B cell (primary cell): ENCODE data around the gene LAYN. TPM values are rescaled to one million over a fixed set of nuclear protein-coding genes. Genes with fewer than 3 reads are reported as not detected.

Source experiments
- ATAC-seq: fragments of 200-7000 bp; cut with Tn5 transposase; one replicate; pipeline ENCODE4 v1.10.0; 2021; ENCODE audit warnings: low read depth, mild to moderate bottlenecking, moderate number of reproducible peaks, moderate library complexity
- CTCF ChIA-PET: fragments of 350-600 bp; sonication (Branson Sonifier 250); formaldehyde crosslinking; loops from one replicate; lab custom pipeline; 2021; ENCODE audit warnings: antibody characterized with exemption, inconsistent platforms; lab: Charles Lee
- POLR2A ChIA-PET: fragments of 350-600 bp; sonication (Branson Sonifier 250); formaldehyde crosslinking; loops from one replicate; lab custom pipeline; 2021; ENCODE audit warnings: antibody characterized with exemption; lab: Charles Lee
- DNase-seq: peaks from one replicate; pipeline ENCODE4 v3.0.0; 2013
- H2AFZ ChIP-seq: 2 replicates; pipeline ENCODE4 v1.6.1; 2012; ENCODE audit warnings: mild to moderate bottlenecking, low read depth, low read length; ENCODE audit not compliant: insufficient read depth, poor library complexity, severe bottlenecking
- H3K27ac ChIP-seq, 2 donors: 1 replicate in 1 of 2; 2 replicates in 1 of 2; pipeline ENCODE4 v1.5.1; 2012 to 2013; ENCODE audit warnings: low read length in 2 of 2, mild to moderate bottlenecking in 2 of 2, moderate library complexity in 1 of 2
- H3K27me3 ChIP-seq, 4 experiments: fragments of 200-600 bp in 1 of 4; sonication (generic) in 1 of 4; replicated peaks in 1 of 4; 1 replicate in 2 of 4; 2 replicates in 2 of 4; pipeline versions ENCODE4 v1.6.1 to v1.7.0; 2013 to 2016; ENCODE audit warnings: low read length in 3 of 4, mild to moderate bottlenecking in 2 of 4, mixed read lengths in 1 of 4, moderate library complexity in 1 of 4; ENCODE audit not compliant: insufficient read depth in 4 of 4, control insufficient read depth in 3 of 4; ENCODE audit errors: control extremely low read depth in 1 of 4
- H3K36me3 ChIP-seq, 2 experiments: replicated peaks in 1 of 2; 1 replicate in 1 of 2; 2 replicates in 1 of 2; pipeline versions ENCODE4 v1.6.1 to v1.7.1; 2013; ENCODE audit warnings: low read length in 1 of 2; ENCODE audit not compliant: insufficient read depth in 2 of 2, control insufficient read depth in 1 of 2; ENCODE audit errors: control extremely low read depth in 1 of 2, extremely low read depth in 1 of 2
- H3K4me1 ChIP-seq, 2 donors: fragments of 200-600 bp in 1 of 2; sonication (generic) in 1 of 2; 1 replicate in 1 of 2; 2 replicates in 1 of 2; pipeline versions ENCODE4 v1.5.1 to v1.6.1; 2013 to 2017; ENCODE audit warnings: low read length in 2 of 2; ENCODE audit not compliant: control insufficient read depth in 2 of 2, insufficient read depth in 2 of 2
- H3K4me2 ChIP-seq: replicated peaks from 2 replicates; pipeline ENCODE3; 2012; ENCODE audit warnings: mild to moderate bottlenecking, low read depth, low read length; ENCODE audit not compliant: poor library complexity, severe bottlenecking
- H3K4me3 ChIP-seq, 5 experiments: fragments of 200-600 bp in 1 of 5; sonication (generic) in 1 of 5; 1 replicate in 3 of 5; 2 replicates in 2 of 5; pipeline versions ENCODE4 v1.5.1 to v1.7.0; 2011 to 2016; ENCODE audit warnings: low read length in 4 of 5, mild to moderate bottlenecking in 4 of 5, low read depth in 2 of 5, control low read depth in 1 of 5, moderate library complexity in 1 of 5; ENCODE audit not compliant: insufficient read depth in 1 of 5; ENCODE audit errors: control extremely low read depth in 1 of 5, extremely low read depth in 1 of 5
- H3K79me2 ChIP-seq: fragments of 200-600 bp; sonication (generic); one replicate; pipeline ENCODE4 v1.6.0; 2016; ENCODE audit warnings: low read length; ENCODE audit not compliant: control insufficient read depth, insufficient read depth
- H3K9ac ChIP-seq: fragments of 200-600 bp; sonication (generic); 2 replicates; pipeline ENCODE4 v1.6.1; 2017; ENCODE audit warnings: mild to moderate bottlenecking, low read length, moderate library complexity
- H3K9me3 ChIP-seq, 3 donors: one replicate each; pipeline versions ENCODE4 v1.6.1 to v1.7.1; 2013; ENCODE audit warnings: low read length in 2 of 3; ENCODE audit not compliant: control insufficient read depth in 2 of 3, insufficient read depth in 1 of 3; ENCODE audit errors: control extremely low read depth in 1 of 3
- H4K20me1 ChIP-seq: 2 replicates; pipeline ENCODE4 v1.6.0; 2012; ENCODE audit warnings: mild to moderate bottlenecking, low read length; ENCODE audit not compliant: insufficient read depth, control insufficient read depth, poor library complexity, severe bottlenecking
- H3K27ac Mint-ChIP-seq: one replicate; pipeline ENCODE4 v1.8.0; 2021; ENCODE audit warnings: mixed read lengths
- H3K27me3 Mint-ChIP-seq: one replicate; pipeline ENCODE4 v1.8.0; 2021; ENCODE audit warnings: mixed read lengths
- H3K4me1 Mint-ChIP-seq: one replicate; pipeline ENCODE4 v1.8.0; 2021; ENCODE audit warnings: mixed read lengths
- H3K4me3 Mint-ChIP-seq: one replicate; pipeline ENCODE4 v1.8.0; 2021; ENCODE audit warnings: mixed read lengths
- H3K9me3 Mint-ChIP-seq: one replicate; pipeline ENCODE4 v1.8.0; 2022; ENCODE audit warnings: mixed read lengths; ENCODE audit not compliant: insufficient read depth
- EZH2 ChIP-seq: IDR thresholded peaks from 2 replicates; pipeline ENCODE4 v1.6.1; 2012; ENCODE audit warnings: borderline replicate concordance, low read depth, mild to moderate bottlenecking, moderate library complexity, low read length; ENCODE audit not compliant: insufficient read depth, poor library complexity, severe bottlenecking
- WGBS: methylation state at CpG from one replicate; pipeline ENCODE4 v1.1.5; 2013; ENCODE audit warnings: missing lambda C conversion rate; ENCODE audit not compliant: insufficient coverage; 5-methylcytosine and 5-hydroxymethylcytosine counted together
- intact Hi-C: fragments of 100-400 bp; cut with micrococcal nuclease; formaldehyde crosslinking; loops from one replicate; pipeline ENCODE4 v1.10.0; 2022
- polyA plus RNA-seq: library from polyadenylated mRNA; depleted of rRNA; stranded (reverse); fragments of >200 nt; gene quantifications from 2 replicates; pipeline ENCODE4 v1.2.3, GENCODE V29; 2012
- total RNA-seq, 2 donors: library from RNA; stranded (reverse); fragments of 120-200 nt in 1 of 2; gene quantifications; 1 replicate in 1 of 2; 2 replicates in 1 of 2; pipeline versions ENCODE4 v1.2.3 to v1.2.4, GENCODE V29; 2013 to 2022
- TF ChIP-seq, protein P1 (sequence below): fragments of 200-600 bp; IDR thresholded peaks from one replicate; pipeline ENCODE4 v1.8.0; 2022; ENCODE audit warnings: antibody characterized with exemption, mild to moderate bottlenecking

The LAYN gene
- total and polyA plus RNA-seq, 2 donors (not counting 1 experiment from before 2014, with no cell fraction given): not detected

GRCh38 chr11:111537336-111537860 is 3.1 kb upstream of the LAYN start:
- peaks cover 20 to 28% of the 10 kb centered on the region in 2 donors for H3K4me1 ChIP-seq
- H3K27me3 ChIP-seq: peaks cover 0 to 48% (median 41%) of the 10 kb centered on the region in 4 experiments
- H3K9me3 ChIP-seq: peaks cover 0 to 7% (median 0%) of the 10 kb centered on the region in 3 donors
- intact Hi-C loops: no loop called here
- H2AFZ ChIP-seq: no peak overlapping the region
- Mint-ChIP-seq H3K27me3 (peaks cover 74% of the 10 kb centered on the region), H3K4me1 (peaks cover 11% of the 10 kb centered on the region), H3K4me3 (no peak overlapping the region), H3K27ac (no peak overlapping the region), H3K9me3 (no peaks in the 10 kb centered on the region)
- POLR2A ChIA-PET: no interaction called here
- no peaks in the 10 kb centered on the region for H4K20me1 ChIP-seq
- H3K4me3 ChIP-seq: no peak overlapping the region
- no peak for DNase-seq
- CTCF ChIA-PET: no interaction called here
- H3K27ac ChIP-seq: no peak overlapping the region
- no peaks in the 10 kb centered on the region for H3K36me3 ChIP-seq
- no peak overlapping the region for H3K4me2 ChIP-seq
- no peak overlapping the region for H3K9ac ChIP-seq
- no peak for ATAC-seq
- H3K79me2 ChIP-seq: no peaks in the 10 kb centered on the region
- 100% methylated on average over 1 of the region's 3 CpGs for WGBS
- TF ChIP-seq EZH2: no peak
- TF ChIP-seq, protein P1, sequence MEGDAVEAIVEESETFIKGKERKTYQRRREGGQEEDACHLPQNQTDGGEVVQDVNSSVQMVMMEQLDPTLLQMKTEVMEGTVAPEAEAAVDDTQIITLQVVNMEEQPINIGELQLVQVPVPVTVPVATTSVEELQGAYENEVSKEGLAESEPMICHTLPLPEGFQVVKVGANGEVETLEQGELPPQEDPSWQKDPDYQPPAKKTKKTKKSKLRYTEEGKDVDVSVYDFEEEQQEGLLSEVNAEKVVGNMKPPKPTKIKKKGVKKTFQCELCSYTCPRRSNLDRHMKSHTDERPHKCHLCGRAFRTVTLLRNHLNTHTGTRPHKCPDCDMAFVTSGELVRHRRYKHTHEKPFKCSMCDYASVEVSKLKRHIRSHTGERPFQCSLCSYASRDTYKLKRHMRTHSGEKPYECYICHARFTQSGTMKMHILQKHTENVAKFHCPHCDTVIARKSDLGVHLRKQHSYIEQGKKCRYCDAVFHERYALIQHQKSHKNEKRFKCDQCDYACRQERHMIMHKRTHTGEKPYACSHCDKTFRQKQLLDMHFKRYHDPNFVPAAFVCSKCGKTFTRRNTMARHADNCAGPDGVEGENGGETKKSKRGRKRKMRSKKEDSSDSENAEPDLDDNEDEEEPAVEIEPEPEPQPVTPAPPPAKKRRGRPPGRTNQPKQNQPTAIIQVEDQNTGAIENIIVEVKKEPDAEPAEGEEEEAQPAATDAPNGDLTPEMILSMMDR: no peak

DNA sequence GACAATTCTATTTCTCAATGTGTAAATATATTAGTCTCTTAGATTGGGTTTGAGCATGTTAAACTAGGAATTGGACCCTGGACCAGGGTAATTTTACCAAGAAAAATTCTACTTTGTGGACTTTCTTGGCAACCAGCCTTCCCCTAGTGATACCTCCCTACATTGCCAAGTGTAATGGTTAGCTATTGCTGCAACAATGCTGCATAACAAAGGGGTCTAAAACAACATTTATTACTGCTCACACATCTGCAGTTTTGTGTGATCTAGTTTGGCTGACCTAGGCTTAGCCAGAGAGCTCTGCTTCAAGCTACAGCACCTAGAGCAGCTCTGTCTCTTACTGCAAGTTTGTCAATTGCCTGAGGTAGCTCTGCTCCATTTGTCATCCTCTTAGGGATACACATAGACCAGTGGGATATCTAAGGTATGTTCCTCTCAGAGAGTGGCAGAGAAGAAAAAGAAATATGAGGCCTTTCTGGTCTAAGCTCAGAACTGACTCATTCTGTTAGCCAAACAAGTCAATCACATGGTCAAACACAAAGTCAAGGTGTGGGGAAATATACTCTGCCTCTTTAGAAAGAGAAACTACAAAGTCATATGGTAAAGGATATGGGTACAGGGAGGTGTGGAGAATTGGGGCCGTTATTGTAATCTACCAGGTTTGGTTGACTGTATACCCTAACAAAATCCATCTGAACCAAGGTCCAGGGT is 2.0 kb upstream of the LAYN start:
- Histone ChIP-seq H3K4me3 (no peak overlapping the region), H4K20me1 (no peaks in the 10 kb centered on the region), H3K27ac (no peak overlapping the region), H3K4me1 (peaks cover 20 to 28% of the 10 kb centered on the region in 2 donors), H3K9ac (no peak overlapping the region), H3K4me2 (no peak overlapping the region), H3K36me3 (no peaks in the 10 kb centered on the region), H2AFZ (no peak overlapping the region), H3K27me3 (peaks cover 0 to 51% (median 45%) of the 10 kb centered on the region in 4 experiments), H3K79me2 (no peaks in the 10 kb centered on the region), H3K9me3 (peaks cover 0 to 7% (median 0%) of the 10 kb centered on the region in 3 donors)
- H3K9me3 Mint-ChIP-seq: no peaks in the 10 kb centered on the region
- no peak for ATAC-seq
- no peak for TF ChIP-seq EZH2
- TF ChIP-seq, protein P1: no peak
- H3K27ac Mint-ChIP-seq: no peak overlapping the region
- no CpG with 5 or more reads among the region's 1 CpG for WGBS
- peaks cover 81% of the 10 kb centered on the region for H3K27me3 Mint-ChIP-seq
- no peak for DNase-seq
- ChIA-PET POLR2A (no interaction called here), CTCF (no interaction called here)
- intact Hi-C loops: no loop called here
- H3K4me1 Mint-ChIP-seq: peaks cover 11% of the 10 kb centered on the region
- no peak overlapping the region for H3K4me3 Mint-ChIP-seq
